ENCODE results near the gene ZNF598. TPM values are rescaled to one million over a fixed set of nuclear protein-coding genes. Genes with fewer than 3 reads are reported as not detected.

The ZNF598 gene
- total and polyA plus RNA-seq, 2 of the 13 experiments (the other 11 are each of a cell fraction or from before 2014, with no cell fraction given) = 13.5 to 14.2 TPM

- TF ChIP-seq HNRNPUL1 (IDR thresholded peaks at IDR 0.05; ENCODE audit: low read depth, low read length) = no peak
- TF ChIP-seq GPBP1L1 (CRISPR knock-in tag; IDR thresholded peaks at IDR 0.05) = no peak
- TF ChIP-seq, protein P1, sequence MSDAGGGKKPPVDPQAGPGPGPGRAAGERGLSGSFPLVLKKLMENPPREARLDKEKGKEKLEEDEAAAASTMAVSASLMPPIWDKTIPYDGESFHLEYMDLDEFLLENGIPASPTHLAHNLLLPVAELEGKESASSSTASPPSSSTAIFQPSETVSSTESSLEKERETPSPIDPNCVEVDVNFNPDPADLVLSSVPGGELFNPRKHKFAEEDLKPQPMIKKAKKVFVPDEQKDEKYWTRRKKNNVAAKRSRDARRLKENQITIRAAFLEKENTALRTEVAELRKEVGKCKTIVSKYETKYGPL (CRISPR knock-in tag; IDR thresholded peaks at IDR 0.05) = no peak
- peak; percentile 35; the same call in 1 of the 2 replicates for TF ChIP-seq ZMYM4 (CRISPR knock-in tag; IDR thresholded peaks at IDR 0.05)
- TF ChIP-seq, protein P2, sequence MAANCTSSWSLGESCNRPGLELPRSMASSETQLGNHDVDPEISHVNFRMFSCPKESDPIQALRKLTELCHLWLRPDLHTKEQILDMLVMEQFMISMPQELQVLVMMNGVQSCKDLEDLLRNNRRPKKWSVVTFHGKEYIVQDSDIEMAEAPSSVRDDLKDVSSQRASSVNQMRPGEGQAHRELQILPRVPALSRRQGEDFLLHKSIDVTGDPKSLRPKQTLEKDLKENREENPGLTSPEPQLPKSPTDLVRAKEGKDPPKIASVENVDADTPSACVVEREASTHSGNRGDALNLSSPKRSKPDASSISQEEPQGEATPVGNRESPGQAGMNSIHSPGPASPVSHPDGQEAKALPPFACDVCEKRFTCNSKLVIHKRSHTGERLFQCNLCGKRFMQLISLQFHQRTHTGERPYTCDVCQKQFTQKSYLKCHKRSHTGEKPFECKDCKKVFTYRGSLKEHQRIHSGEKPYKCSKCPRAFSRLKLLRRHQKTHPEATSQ (CRISPR knock-in tag; IDR thresholded peaks at IDR 0.05; ENCODE audit: borderline replicate concordance) = peak; percentile 16; the same call in 1 of the 2 replicates
- TF ChIP-seq BHLHE40 (IDR thresholded peaks at IDR 0.05; ENCODE audit: low read length) = no peak
- TF ChIP-seq, protein P3, sequence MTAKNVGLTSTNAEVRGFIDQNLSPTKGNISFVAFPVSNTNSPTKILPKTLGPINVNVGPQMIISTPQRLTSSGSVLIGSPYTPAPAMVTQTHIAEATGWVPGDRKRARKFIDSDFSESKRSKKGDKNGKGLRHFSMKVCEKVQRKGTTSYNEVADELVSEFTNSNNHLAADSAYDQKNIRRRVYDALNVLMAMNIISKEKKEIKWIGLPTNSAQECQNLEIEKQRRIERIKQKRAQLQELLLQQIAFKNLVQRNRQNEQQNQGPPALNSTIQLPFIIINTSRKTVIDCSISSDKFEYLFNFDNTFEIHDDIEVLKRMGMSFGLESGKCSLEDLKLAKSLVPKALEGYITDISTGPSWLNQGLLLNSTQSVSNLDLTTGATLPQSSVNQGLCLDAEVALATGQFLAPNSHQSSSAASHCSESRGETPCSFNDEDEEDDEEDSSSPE (CRISPR knock-in tag; IDR thresholded peaks at IDR 0.05) = no peak
- no peak for TF ChIP-seq NFIB (CRISPR knock-in tag; IDR thresholded peaks at IDR 0.05; ENCODE audit: borderline replicate concordance)
- TF ChIP-seq ZNF724P (CRISPR knock-in tag; IDR thresholded peaks at IDR 0.05; ENCODE audit: borderline replicate concordance) = no peak
- peak; percentile 8 for TF ChIP-seq RBM39 (IDR thresholded peaks at IDR 0.05; ENCODE audit: low read depth, low read length, poor library complexity, severe bottlenecking)
- no peak for TF ChIP-seq CHD2 (IDR thresholded peaks at IDR 0.05; ENCODE audit: low read depth, low read length)
- no peak for TF ChIP-seq PHF20 (CRISPR knock-in tag; IDR thresholded peaks at IDR 0.05)
- no peak for TF ChIP-seq SRSF1 (optimal IDR thresholded peaks at IDR 0.05; ENCODE audit: low read depth, low read length)
- TF ChIP-seq ZNF318 (CRISPR knock-in tag; IDR thresholded peaks at IDR 0.05) = 0 out of 2 replicates have a peak, but pooled peaks have one; percentile 2
Observed at GRCh38 chr16:2038382-2039231, 29.0 kb upstream of the ZNF598 start (continued).

Measured in HepG2 (cell line).